ENCODE data around the gene TMEM88. TPM values are rescaled to one million over a fixed set of nuclear protein-coding genes. Genes with fewer than 3 reads are reported as not detected.

Gene TMEM88
- total and polyA plus RNA-seq, 2 of the 8 experiments (the other 6 are each of a cell fraction or from before 2014, with no cell fraction given), result 0.69 to 8.8 TPM

GRCh38 chr17:7836596-7837407, 18.1 kb upstream of the TMEM88 start (continued):
- TF ChIP-seq YY1 (IDR thresholded peaks at IDR 0.05; ENCODE audit: low read depth, low read length) (peak; percentile 89), JUN (IDR thresholded peaks at IDR 0.05; ENCODE audit: low read depth, low read length) (peak; percentile 71), PHF8 (conservative IDR thresholded peaks at IDR 0.05; ENCODE audit: low read depth, low read length) (no peak), CTBP2 (IDR thresholded peaks at IDR 0.05; ENCODE audit: borderline replicate concordance, insufficient read depth, insufficient read length, low read length) (peak; percentile 96), POU5F1 (IDR thresholded peaks at IDR 0.05; ENCODE audit: low read depth, low read length) (peak; percentile 57; the same call in 1 of the 2 replicates), SIN3A (conservative IDR thresholded peaks at IDR 0.05 in 1 of 2, IDR thresholded peaks at IDR 0.05 in 1 of 2; ENCODE audit: low read depth in 1 of 2, low read length in 2 of 2) (peak; percentile 99 to 100), ASH2L (IDR thresholded peaks at IDR 0.05; ENCODE audit: low read length) (no peak), RFX5 (IDR thresholded peaks at IDR 0.05; ENCODE audit: borderline replicate concordance, low read depth, low read length) (peak; percentile 78), KDM1A (IDR thresholded peaks at IDR 0.05; ENCODE audit: borderline replicate concordance, low read length) (no peak), NRF1 (IDR thresholded peaks at IDR 0.05; ENCODE audit: low read depth, low read length) (no peak), TAF1 (IDR thresholded peaks at IDR 0.05; ENCODE audit: low read depth, low read length) (peak; percentile 48; the same call in 1 of the 2 replicates)
